ENCODE measurements around the gene SLC35A2.

The SLC35A2 gene

GRCh38 chrX:48940404-48940955 is 29.0 kb upstream of the SLC35A2 start:
- no peaks in the 10 kb centered on the region for H3K27me3 ChIP-seq (ENCODE audit: control insufficient read depth, insufficient read depth, low read length)
- no peak overlapping the region for H3K9ac ChIP-seq (ENCODE audit: low read depth, low read length)
- peaks cover 14% of the 10 kb centered on the region; the same call in 1 of the 2 replicates for H3K4me1 ChIP-seq (ENCODE audit: control insufficient read depth, insufficient read depth, low read length)
- peaks cover 22% of the 10 kb centered on the region for H3K36me3 ChIP-seq (ENCODE audit: control insufficient read depth, insufficient read depth, low read length)
- peaks cover 30% of the 10 kb centered on the region for H3K9me3 ChIP-seq (ENCODE audit: control insufficient read depth, insufficient read depth, low read length)
- no peak overlapping the region for H3K4me3 ChIP-seq (ENCODE audit: low read depth, low read length)
- H3K27ac ChIP-seq (ENCODE audit: low read depth, low read length), result no peak overlapping the region

DNA sequence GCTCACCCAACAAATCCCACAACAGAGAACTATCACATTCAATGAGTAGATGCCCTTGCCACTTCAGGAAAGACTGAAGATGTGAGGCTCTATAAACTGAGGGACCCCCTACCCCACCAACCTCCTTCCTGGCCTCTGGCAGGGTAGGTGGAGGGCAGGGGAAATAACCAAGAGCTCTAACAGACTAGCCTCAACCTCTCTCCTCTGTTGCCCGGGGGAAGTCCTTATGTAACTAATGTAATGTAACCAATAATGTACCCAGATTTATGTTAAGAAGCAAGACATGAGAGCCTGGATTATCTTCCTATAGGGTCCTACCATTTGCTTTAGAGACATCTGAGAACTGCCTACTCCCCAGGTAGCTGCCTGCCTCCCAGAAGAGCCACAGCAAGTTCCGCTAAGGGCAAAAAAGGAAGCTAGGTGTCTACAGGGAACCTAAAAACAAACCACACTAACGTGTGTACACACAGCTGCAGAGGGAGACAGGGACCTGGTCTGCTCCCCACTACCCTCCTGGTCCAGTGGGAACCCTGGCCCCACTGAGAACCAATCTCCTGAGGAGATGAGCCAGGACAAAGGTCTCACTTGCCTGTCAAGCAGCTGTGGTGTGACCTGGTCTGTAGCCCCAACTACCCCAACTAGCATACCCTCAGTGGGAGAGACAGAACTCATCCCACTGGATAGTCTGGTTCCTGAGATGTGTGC is 28.2 kb upstream of the SLC35A2 start:
- no peak overlapping the region for H3K27ac ChIP-seq (ENCODE audit: low read depth, low read length)
- H3K4me3 ChIP-seq (ENCODE audit: low read depth, low read length), result no peak overlapping the region
- no peaks in the 10 kb centered on the region for H3K27me3 ChIP-seq (ENCODE audit: control insufficient read depth, insufficient read depth, low read length)
- peaks cover 24% of the 10 kb centered on the region for H3K36me3 ChIP-seq (ENCODE audit: control insufficient read depth, insufficient read depth, low read length)
- H3K9me3 ChIP-seq (ENCODE audit: control insufficient read depth, insufficient read depth, low read length), result peaks cover 30% of the 10 kb centered on the region
- peaks cover 14% of the 10 kb centered on the region; the same call in 1 of the 2 replicates for H3K4me1 ChIP-seq (ENCODE audit: control insufficient read depth, insufficient read depth, low read length)
- no peak overlapping the region for H3K9ac ChIP-seq (ENCODE audit: low read depth, low read length)

- no peak overlapping the region for H3K4me3 ChIP-seq (ENCODE audit: low read depth, low read length)
Observed at GRCh38 chrX:48938721-48939425, 27.4 kb upstream of the SLC35A2 start.

DNA sequence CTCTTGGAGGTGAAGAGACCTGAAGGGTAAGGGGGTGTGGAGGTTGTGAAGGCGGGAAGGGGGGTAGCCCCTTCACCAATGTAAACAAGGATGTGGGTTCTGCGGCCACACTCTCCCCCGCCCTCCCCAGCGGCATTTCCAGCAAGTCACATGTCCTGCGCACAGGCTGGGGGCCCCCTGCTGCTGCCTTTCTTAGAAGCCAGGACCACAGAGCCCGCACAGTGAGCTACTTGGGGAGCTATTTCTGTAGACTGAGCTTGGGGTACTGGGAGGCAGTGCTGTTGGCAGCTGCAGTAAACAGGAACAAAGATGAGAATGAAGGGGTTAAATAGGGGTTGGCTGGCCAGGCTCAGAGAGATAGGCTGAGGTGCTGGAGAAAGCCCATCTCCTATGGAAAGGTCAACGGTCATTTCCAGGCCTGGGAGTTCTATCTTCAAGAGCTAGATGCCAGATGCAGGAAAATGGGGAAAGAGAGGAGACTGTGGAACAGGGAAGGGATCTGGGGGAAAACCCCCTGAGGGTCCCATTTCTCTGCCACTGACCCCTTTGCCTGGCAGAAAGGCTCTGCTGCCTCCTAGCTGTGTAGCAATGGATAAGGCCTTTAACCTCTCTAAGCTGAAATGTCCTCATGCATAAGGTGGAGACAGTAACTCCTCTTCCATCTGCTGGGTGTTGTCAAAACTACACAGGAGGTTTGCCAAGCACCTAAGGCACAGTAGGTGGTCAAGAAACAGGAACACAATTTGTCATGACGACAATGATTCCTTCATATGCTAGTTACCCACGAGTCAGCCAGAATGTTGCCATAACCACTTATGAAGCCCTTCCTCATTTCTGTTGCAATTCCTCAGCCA is 25.8 kb upstream of the SLC35A2 start:
- peak overlapping the region; percentile 73 for H3K27ac ChIP-seq (ENCODE audit: low read depth, low read length)
- H3K4me1 ChIP-seq (ENCODE audit: control insufficient read depth, insufficient read depth, low read length), result peaks cover 14% of the 10 kb centered on the region; the same call in 1 of the 2 replicates
- no peaks in the 10 kb centered on the region for H3K27me3 ChIP-seq (ENCODE audit: control insufficient read depth, insufficient read depth, low read length)
- peak overlapping the region; percentile 39; the same call in 1 of the 2 replicates for H3K4me3 ChIP-seq (ENCODE audit: low read depth, low read length)
- peaks cover 28% of the 10 kb centered on the region for H3K36me3 ChIP-seq (ENCODE audit: control insufficient read depth, insufficient read depth, low read length)
- no peak overlapping the region for H3K9ac ChIP-seq (ENCODE audit: low read depth, low read length)
- H3K9me3 ChIP-seq (ENCODE audit: control insufficient read depth, insufficient read depth, low read length), result peaks cover 39% of the 10 kb centered on the region

More at GRCh38 chrX:48938721-48939425, 27.4 kb upstream of the SLC35A2 start:
- Histone ChIP-seq H3K27me3 (ENCODE audit: control insufficient read depth, insufficient read depth, low read length) (no peaks in the 10 kb centered on the region), H3K36me3 (ENCODE audit: control insufficient read depth, insufficient read depth, low read length) (peaks cover 29% of the 10 kb centered on the region), H3K9me3 (ENCODE audit: control insufficient read depth, insufficient read depth, low read length) (peaks cover 36% of the 10 kb centered on the region), H3K4me1 (ENCODE audit: control insufficient read depth, insufficient read depth, low read length) (peaks cover 14% of the 10 kb centered on the region; the same call in 1 of the 2 replicates), H3K9ac (ENCODE audit: low read depth, low read length) (no peak overlapping the region), H3K27ac (ENCODE audit: low read depth, low read length) (no peak overlapping the region)

DNA sequence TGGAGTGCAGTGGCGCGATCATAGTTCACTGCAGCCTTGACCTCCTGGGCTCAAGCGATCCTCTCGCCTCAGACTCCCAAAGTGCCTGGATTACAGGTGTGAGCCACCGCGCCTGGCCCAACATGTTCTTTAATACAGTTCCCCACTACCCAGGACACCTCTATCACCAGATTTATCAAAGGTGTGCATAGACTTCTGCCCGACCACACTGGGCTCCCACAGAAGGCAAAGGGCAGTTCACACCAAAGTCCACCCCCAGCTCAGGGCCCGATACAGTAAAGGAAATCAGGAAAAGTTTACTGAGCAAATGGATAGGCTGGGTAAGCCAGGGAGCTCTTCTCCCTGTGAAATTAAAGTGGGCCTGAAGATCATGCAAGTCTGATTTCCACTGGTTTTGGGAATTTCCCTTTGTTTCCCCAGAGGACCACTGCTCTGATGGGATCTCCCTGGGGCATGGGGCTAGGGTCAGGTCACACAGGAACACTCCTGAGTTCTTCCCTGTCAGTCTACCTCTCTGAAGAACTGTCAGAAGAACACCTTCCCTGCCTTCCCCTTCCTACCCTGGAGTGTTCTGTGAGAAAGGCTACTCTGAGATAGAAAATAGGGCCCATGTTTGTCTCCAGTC is 25.1 kb upstream of the SLC35A2 start:
- Histone ChIP-seq H3K36me3 (ENCODE audit: control insufficient read depth, insufficient read depth, low read length) (peaks cover 28% of the 10 kb centered on the region), H3K27ac (ENCODE audit: low read depth, low read length) (peak overlapping the region; percentile 73), H3K4me1 (ENCODE audit: control insufficient read depth, insufficient read depth, low read length) (peaks cover 10% of the 10 kb centered on the region; the same call in 1 of the 2 replicates), H3K9ac (ENCODE audit: low read depth, low read length) (no peak overlapping the region), H3K9me3 (ENCODE audit: control insufficient read depth, insufficient read depth, low read length) (peaks cover 38% of the 10 kb centered on the region), H3K27me3 (ENCODE audit: control insufficient read depth, insufficient read depth, low read length) (no peaks in the 10 kb centered on the region), H3K4me3 (ENCODE audit: low read depth, low read length) (no peak overlapping the region)

DNA sequence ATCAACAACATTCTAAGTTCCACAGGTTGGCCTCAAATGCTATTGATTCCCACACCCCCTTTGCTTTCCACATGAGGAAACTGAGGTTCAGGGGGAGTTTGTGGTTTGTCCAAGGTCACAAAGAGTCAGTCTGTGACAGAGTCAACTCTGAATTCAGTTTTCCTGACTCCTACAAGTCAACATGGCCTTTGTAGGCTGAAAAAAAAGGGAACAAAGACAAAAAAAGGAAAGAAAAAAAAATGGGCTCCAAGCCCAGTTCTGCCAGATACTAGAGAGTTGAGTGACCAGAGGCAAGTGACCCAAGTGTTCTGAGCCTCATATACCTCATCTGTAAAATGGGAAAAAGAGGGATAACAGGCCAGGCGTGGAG is 23.8 kb upstream of the SLC35A2 start:
- Histone ChIP-seq H3K9me3 (ENCODE audit: control insufficient read depth, insufficient read depth, low read length) (peaks cover 34% of the 10 kb centered on the region), H3K4me1 (ENCODE audit: control insufficient read depth, insufficient read depth, low read length) (peaks cover 10% of the 10 kb centered on the region; the same call in 1 of the 2 replicates), H3K4me3 (ENCODE audit: low read depth, low read length) (no peak overlapping the region), H3K36me3 (ENCODE audit: control insufficient read depth, insufficient read depth, low read length) (peaks cover 34% of the 10 kb centered on the region), H3K27me3 (ENCODE audit: control insufficient read depth, insufficient read depth, low read length) (no peaks in the 10 kb centered on the region), H3K9ac (ENCODE audit: low read depth, low read length) (no peak overlapping the region), H3K27ac (ENCODE audit: low read depth, low read length) (no peak overlapping the region)

DNA sequence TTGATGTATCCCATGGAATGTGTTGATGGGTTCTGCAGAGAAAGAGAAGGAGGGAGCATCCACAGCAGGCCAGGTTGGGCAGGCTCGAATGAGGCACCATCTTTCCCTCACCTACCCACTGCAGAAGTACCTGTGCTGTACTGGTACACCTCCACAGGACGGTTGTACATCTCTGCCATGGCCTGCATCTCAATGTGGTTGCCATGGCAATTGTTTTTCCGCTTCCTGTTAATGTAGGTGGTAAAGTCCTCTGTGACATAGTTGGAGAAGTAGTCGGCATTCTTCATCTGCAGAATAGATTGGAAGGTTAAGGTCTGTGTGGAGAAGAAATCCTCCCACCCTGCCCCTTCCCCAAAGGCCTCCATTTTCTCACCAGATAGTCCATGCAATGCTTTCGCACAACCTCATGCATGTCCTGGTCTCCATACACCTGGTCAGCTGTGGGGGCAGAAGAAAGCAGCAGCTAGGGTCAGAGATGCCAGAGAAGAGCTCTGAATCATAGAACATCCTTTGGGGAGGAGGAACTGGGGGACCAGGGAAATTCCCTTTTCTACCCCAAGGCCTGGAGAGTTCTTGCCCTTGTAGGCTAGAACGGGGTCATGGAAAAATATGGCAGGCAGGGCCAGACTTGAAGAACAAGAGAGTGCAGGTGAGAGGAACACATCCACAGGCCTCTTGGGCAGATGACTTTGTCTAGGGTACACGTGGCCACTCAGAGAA is 23.3 kb upstream of the SLC35A2 start:
- H3K9ac ChIP-seq (ENCODE audit: low read depth, low read length), result no peak overlapping the region
- no peak overlapping the region for H3K4me3 ChIP-seq (ENCODE audit: low read depth, low read length)
- no peaks in the 10 kb centered on the region for H3K27me3 ChIP-seq (ENCODE audit: control insufficient read depth, insufficient read depth, low read length)
- H3K36me3 ChIP-seq (ENCODE audit: control insufficient read depth, insufficient read depth, low read length), result peaks cover 32% of the 10 kb centered on the region
- peaks cover 10% of the 10 kb centered on the region; the same call in 1 of the 2 replicates for H3K4me1 ChIP-seq (ENCODE audit: control insufficient read depth, insufficient read depth, low read length)
- H3K9me3 ChIP-seq (ENCODE audit: control insufficient read depth, insufficient read depth, low read length), result peaks cover 33% of the 10 kb centered on the region
- no peak overlapping the region for H3K27ac ChIP-seq (ENCODE audit: low read depth, low read length)

- H3K4me1 ChIP-seq (ENCODE audit: control insufficient read depth, insufficient read depth, low read length), result peaks cover 10% of the 10 kb centered on the region; the same call in 1 of the 2 replicates
- no peak overlapping the region for H3K9ac ChIP-seq (ENCODE audit: low read depth, low read length)
- H3K27me3 ChIP-seq (ENCODE audit: control insufficient read depth, insufficient read depth, low read length), result no peaks in the 10 kb centered on the region
- peaks cover 29% of the 10 kb centered on the region for H3K36me3 ChIP-seq (ENCODE audit: control insufficient read depth, insufficient read depth, low read length)
- peaks cover 33% of the 10 kb centered on the region for H3K9me3 ChIP-seq (ENCODE audit: control insufficient read depth, insufficient read depth, low read length)
- H3K27ac ChIP-seq (ENCODE audit: low read depth, low read length), result no peak overlapping the region
- H3K4me3 ChIP-seq (ENCODE audit: low read depth, low read length), result no peak overlapping the region
Observed at GRCh38 chrX:48933757-48934156, 22.3 kb upstream of the SLC35A2 start.

DNA sequence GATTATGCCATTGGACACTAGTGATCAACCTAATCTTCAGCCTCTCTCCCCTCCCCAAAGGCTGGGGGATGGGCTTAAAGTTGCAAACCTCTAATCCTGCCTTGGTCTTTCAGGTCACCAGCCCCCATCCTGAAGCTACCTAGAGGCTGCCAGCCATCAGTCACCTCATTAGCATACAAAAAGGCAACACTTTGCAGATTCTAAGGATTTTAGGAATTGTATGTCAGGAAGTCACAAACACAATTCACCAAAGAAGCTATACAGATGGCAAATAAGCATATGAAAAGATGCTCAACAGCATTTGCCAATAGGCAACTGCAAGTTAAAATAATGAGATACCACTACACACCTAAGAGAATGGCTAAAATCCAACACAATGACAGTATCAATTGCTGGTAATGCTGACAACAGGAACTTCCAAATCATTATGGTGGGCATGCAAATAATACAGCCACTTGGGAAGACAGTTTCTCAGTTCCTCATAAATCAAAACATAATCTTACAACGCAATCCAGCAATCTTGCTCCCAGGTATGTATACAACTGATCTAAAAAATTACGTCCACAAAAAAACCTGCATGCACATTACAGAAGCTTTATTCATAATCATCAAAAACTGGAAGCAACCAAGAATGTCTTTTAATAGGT is 16.4 kb upstream of the SLC35A2 start:
- Histone ChIP-seq H3K27me3 (ENCODE audit: control insufficient read depth, insufficient read depth, low read length) (no peaks in the 10 kb centered on the region), H3K9me3 (ENCODE audit: control insufficient read depth, insufficient read depth, low read length) (peaks cover 27% of the 10 kb centered on the region), H3K4me3 (ENCODE audit: low read depth, low read length) (peak overlapping the region; percentile 51), H3K4me1 (ENCODE audit: control insufficient read depth, insufficient read depth, low read length) (peaks cover 15% of the 10 kb centered on the region), H3K9ac (ENCODE audit: low read depth, low read length) (peak overlapping the region; percentile 40; the same call in 1 of the 2 replicates), H3K27ac (ENCODE audit: low read depth, low read length) (peak overlapping the region; percentile 98), H3K36me3 (ENCODE audit: control insufficient read depth, insufficient read depth, low read length) (peaks cover 36% of the 10 kb centered on the region)
